Upper lobe of left lung (tissue), 4 donors: ENCODE results near the gene DCDC2.

Experiments
- POLR2AphosphoS5 ChIP-seq, 2 donors: sonication (generic); formaldehyde crosslinking; IDR thresholded peaks; one replicate each; pipeline ENCODE4 v1.5.1; 2017; ENCODE audit warnings: antibody characterized with exemption in 2 of 2
- TF ChIP-seq, protein P1 (sequence below), 6 experiments: fragments of 450-650 bp in 4 of 6; fragments of 200-600 bp in 2 of 6; sonication (generic) in 2 of 6; IDR thresholded peaks; one replicate each; pipeline ENCODE4 v1.5.1; 2016 to 2019; ENCODE audit warnings: antibody characterized with exemption in 6 of 6

DNA sequence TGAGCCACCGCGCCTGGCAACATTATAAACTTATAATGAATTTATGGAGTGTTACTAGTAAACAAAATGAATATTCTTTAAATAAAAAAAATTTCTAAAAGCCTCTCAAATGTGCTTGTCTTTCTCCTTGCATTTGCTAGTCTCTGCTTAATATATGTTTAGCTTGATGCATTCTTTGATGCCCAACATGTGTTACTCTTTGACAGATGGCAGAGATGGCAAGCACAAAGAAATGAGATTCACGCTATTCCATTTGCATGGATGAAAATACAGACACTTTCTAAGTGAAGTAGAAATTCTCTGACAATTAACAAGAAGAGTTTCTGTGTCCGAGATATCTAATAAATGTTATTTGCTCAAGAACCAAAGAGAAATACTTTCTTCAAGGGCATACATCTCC lies 30.1 kb downstream of the DCDC2 start:
- TF ChIP-seq, protein P1, sequence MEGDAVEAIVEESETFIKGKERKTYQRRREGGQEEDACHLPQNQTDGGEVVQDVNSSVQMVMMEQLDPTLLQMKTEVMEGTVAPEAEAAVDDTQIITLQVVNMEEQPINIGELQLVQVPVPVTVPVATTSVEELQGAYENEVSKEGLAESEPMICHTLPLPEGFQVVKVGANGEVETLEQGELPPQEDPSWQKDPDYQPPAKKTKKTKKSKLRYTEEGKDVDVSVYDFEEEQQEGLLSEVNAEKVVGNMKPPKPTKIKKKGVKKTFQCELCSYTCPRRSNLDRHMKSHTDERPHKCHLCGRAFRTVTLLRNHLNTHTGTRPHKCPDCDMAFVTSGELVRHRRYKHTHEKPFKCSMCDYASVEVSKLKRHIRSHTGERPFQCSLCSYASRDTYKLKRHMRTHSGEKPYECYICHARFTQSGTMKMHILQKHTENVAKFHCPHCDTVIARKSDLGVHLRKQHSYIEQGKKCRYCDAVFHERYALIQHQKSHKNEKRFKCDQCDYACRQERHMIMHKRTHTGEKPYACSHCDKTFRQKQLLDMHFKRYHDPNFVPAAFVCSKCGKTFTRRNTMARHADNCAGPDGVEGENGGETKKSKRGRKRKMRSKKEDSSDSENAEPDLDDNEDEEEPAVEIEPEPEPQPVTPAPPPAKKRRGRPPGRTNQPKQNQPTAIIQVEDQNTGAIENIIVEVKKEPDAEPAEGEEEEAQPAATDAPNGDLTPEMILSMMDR (IDR thresholded peaks at IDR 0.05) = no peak
- TF ChIP-seq POLR2AphosphoS5 (IDR thresholded peaks at IDR 0.05) = no peak
